HG02884 (cell line): ENCODE data around the gene KCNT1.

Source experiments
- ATAC-seq: cut with Tn5 transposase; IDR thresholded peaks from one replicate; pipeline ENCODE4 v1.9.1; 2021; ENCODE audit warnings: mild to moderate bottlenecking, moderate library complexity; ENCODE audit not compliant: unreplicated experiment

KCNT1 gene

GRCh38 chr9:135794057-135794335 lies 92.0 kb downstream of the KCNT1 start:
- ATAC-seq = no peak

GRCh38 chr9:135794361-135794885 lies 92.4 kb downstream of the KCNT1 start:
- ATAC-seq = no peak

- ATAC-seq = no peak
Measured at GRCh38 chr9:135795391-135795790, 93.4 kb downstream of the KCNT1 start.

GRCh38 chr9:135796784-135797485 lies 95.0 kb downstream of the KCNT1 start:
- no peak for ATAC-seq

GRCh38 chr9:135797507-135798262 lies 95.7 kb downstream of the KCNT1 start:
- no peak for ATAC-seq

- no peak for ATAC-seq
Measured at GRCh38 chr9:135798263-135798585, 96.2 kb downstream of the KCNT1 start.

- no peak for ATAC-seq
Measured at GRCh38 chr9:135799261-135799660, 97.3 kb downstream of the KCNT1 start.

- ATAC-seq = no peak
Measured at GRCh38 chr9:135801070-135801469, 99.1 kb downstream of the KCNT1 start.

- no peak for ATAC-seq
Measured at GRCh38 chr9:135802876-135803419, 101.0 kb downstream of the KCNT1 start.

- ATAC-seq = no peak
Measured at GRCh38 chr9:135803441-135803840, 101.5 kb downstream of the KCNT1 start.

- no peak for ATAC-seq
Measured at GRCh38 chr9:135804581-135805421, 102.8 kb downstream of the KCNT1 start.

- ATAC-seq = no peak
Measured at GRCh38 chr9:135805422-135806022, 103.5 kb downstream of the KCNT1 start.

- no peak for ATAC-seq
Measured at GRCh38 chr9:135809166-135809565, 107.2 kb downstream of the KCNT1 start.

GRCh38 chr9:135810806-135811575 lies 109.0 kb downstream of the KCNT1 start:
- ATAC-seq = no peak

GRCh38 chr9:135811801-135812200 lies 109.8 kb downstream of the KCNT1 start:
- ATAC-seq = no peak

- ATAC-seq = no peak
Measured at GRCh38 chr9:135812961-135813360, 111.0 kb downstream of the KCNT1 start.

- ATAC-seq = no peak
Measured at GRCh38 chr9:135813671-135814290, 111.8 kb downstream of the KCNT1 start.

GRCh38 chr9:135814421-135815095 lies 112.6 kb downstream of the KCNT1 start:
- ATAC-seq = no peak

- no peak for ATAC-seq
Measured at GRCh38 chr9:135815413-135815812, 113.4 kb downstream of the KCNT1 start.
